Fibroblast of skin of left biceps (primary cell): ENCODE measurements around the gene LCP1.
"Not testable (repeated sequence)": the region's sequence is repeated elsewhere in the genome, so short reads cannot be mapped to it uniquely, and the experiment has no call there.

Experiments used
- DNase-seq, 2 experiments: peaks; one replicate each; pipeline ENCODE4 v3.0.0-alpha.2; 2013; ENCODE audit warnings: low read depth in 2 of 2

Gene LCP1

GRCh38 chr13:46181840-46182490, at the start of gene LCP1:
Gene LCP1, minus strand, starts transcription at chr13:46182177. Its CDS starts 22,515 bp downstream, at chr13:46159662.
- DNase-seq: no peak

- no peak for DNase-seq
Observed at GRCh38 chr13:46229251-46229650, 47.3 kb upstream of the LCP1 start.

GRCh38 chr13:46220234-46220633, 38.3 kb upstream of the LCP1 start:
- not testable (repeated sequence) for DNase-seq

DNA sequence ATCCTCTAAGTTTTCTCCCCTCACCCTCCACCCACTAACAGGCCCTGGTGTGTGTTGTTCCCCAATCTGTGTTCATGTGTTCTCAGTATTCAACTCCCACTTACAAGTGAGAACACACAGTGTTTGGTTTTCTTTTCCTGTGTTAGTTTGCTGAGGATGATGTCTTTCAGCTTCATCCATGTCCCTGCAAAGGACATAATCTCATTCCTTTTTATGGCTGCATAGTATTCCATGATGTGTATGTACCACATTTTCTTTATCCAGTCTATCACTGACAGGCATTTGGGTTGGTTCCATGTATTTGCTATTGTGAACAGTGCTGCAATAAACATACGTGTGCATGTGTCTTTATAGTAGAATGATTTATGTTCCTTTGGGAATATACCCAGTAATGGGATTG, 32.8 kb upstream of the LCP1 start:
- not testable (repeated sequence) for DNase-seq

- DNase-seq: no peak
Observed at GRCh38 chr13:46213242-46213641, 31.3 kb upstream of the LCP1 start.

GRCh38 chr13:46211483-46212351, 29.7 kb upstream of the LCP1 start, which contains the start of gene LRRC63:
Gene LRRC63, plus strand, starts transcription at chr13:46211928. Its CDS starts 1,107 bp downstream, at chr13:46213035.
- no peak for DNase-seq

DNA sequence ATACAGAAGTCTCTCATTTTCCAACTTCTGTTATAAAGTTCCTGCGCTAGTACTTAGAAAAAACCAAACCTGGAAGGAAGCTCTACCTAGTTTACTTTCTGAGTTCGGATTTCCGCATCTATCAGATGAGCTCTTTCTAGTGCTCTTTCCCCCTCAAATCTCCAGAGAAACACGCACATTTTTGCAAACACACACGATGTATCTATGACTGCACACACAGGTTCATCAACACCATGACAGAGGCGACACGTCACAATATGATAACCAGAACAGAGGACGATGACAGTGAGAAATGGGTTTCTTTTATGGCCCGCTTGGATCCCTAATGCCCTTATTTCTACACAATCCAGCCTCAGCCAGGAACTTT, 29.1 kb upstream of the LCP1 start:
- DNase-seq: no peak

GRCh38 chr13:46210362-46211083, 28.5 kb upstream of the LCP1 start:
- no peak for DNase-seq

- DNase-seq: no peak
Observed at GRCh38 chr13:46207828-46208227, 25.9 kb upstream of the LCP1 start.

GRCh38 chr13:46206143-46206542, 24.2 kb upstream of the LCP1 start:
- no peak for DNase-seq

- DNase-seq: no peak
Observed at GRCh38 chr13:46202966-46203365, 21.0 kb upstream of the LCP1 start.

GRCh38 chr13:46202188-46202795, 20.3 kb upstream of the LCP1 start:
- no peak for DNase-seq

GRCh38 chr13:46198696-46199193, 16.8 kb upstream of the LCP1 start:
- no peak for DNase-seq

GRCh38 chr13:46197299-46198048, 15.5 kb upstream of the LCP1 start:
- peak; percentile 58 to 66 for DNase-seq

- DNase-seq: no peak
Observed at GRCh38 chr13:46195016-46195415, 13.0 kb upstream of the LCP1 start.

- DNase-seq: no peak
Observed at GRCh38 chr13:46192412-46192811, 10.4 kb upstream of the LCP1 start.

DNA sequence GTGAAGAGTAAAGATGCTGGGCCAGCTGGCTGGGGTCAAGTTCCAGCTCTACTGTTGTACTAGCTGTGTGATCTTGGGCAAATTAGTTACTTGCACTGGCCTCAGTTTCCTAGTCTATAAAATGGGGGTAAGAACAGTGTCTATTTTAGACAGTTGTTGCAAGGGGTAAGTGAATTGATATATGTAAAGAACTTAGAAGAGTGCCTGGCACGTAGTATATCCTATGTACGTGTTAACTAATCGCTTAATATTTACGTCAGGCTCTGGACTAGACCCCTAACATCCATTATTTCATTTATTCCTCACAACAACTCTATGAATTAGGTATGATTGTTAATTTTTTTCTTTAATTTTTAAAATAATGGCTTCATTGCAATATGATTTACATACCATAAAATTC, 3.7 kb upstream of the LCP1 start:
- DNase-seq: no peak

GRCh38 chr13:46184277-46184699, 2.3 kb upstream of the LCP1 start:
- no peak for DNase-seq

GRCh38 chr13:46183018-46183946, 1.3 kb upstream of the LCP1 start:
- DNase-seq: no peak

DNA sequence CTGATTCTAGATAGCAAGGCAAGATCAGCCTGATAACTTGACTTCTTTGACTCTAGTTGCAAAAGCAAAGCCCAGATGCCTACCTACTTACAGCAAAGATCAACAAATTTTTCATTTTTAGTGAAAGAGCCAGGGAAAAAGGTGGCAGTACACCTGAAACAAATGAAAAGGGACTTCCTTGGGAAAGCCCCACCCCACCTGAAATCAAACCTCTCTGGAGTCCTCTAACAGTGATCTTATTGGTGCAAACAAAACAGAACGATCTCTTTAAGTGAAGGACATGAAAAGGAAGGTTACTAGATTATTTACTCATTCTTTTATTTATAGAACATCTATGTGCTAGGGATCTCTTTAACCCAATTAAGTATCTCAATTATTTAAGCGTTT, 507 bp upstream of the LCP1 start:
- DNase-seq: no peak
